Activated CD4-positive, alpha-beta T cell treated with anti-CD3 and anti-CD28 coated beads, Interleukin-2, Interleukin-4, amounts not matched to agents 100 ng/mL and 50 ng/mL, durations not matched to agents 16 hours and 8 hours (primary cell): Measurements from ENCODE around the gene TCF12.
A peak's percentile ranks its signal among the peaks of the same experiment; 100 is the strongest.
"Not testable (repeated sequence)": the region's sequence is repeated elsewhere in the genome, so short reads cannot be mapped to it uniquely, and the experiment has no call there.

ENCODE experiments used
- DNase-seq: peaks from one replicate; pipeline ENCODE4 v3.0.0-alpha.2; 2020; ENCODE audit warnings: low spot score

TCF12 gene

DNA sequence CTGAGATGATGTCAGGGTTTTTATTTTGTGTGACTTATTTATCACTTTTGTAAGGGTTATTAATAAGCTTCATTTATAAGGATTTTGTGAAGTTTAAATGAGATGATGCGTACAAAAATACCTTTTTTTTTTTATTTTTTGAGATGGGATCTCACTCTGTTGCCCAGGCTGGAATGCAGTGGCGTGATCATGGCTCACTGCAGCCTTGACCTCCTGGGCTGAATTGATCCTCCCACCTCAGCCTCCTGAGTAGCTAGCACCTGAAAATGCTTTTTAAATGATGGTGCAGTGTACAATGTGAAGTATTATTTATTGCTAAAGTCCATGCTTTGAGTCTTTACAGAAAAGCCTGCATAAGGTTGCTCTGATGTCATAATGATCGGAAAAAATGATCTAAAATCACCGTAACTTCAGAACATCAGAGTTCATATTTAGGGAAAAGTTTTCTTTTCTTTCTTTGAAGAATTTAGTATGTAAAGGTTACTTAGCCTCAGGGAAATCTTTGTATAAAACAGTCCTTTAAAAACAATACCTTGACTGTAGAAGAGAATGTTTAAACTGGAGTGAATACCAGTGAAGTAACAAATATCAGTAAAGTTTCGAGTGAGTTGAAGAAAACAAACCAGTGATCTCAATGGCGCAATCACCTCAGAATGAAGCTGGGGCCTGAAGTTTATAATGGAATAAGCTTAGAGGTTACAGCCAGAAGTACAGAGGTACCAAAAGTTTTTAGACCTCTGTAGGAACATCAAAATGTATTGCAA is 29.7 kb downstream of the TCF12 start:
- no peak for DNase-seq

DNA sequence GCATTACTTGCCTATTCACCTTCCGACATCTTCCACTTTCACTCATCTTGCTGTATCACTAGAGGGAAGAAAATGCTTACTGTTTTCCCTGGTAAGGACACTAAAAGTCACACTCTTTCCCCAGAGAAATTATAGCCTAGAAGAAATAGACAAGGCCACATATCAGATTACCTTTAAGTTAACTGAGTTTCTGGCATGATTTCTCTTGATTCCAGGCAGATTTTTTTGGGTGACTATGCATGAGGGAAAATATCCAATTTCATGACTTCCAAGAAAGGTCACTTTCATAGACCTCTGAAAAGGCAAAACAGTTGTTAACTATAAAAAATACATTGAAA is 30.3 kb downstream of the TCF12 start:
- DNase-seq = no peak

DNA sequence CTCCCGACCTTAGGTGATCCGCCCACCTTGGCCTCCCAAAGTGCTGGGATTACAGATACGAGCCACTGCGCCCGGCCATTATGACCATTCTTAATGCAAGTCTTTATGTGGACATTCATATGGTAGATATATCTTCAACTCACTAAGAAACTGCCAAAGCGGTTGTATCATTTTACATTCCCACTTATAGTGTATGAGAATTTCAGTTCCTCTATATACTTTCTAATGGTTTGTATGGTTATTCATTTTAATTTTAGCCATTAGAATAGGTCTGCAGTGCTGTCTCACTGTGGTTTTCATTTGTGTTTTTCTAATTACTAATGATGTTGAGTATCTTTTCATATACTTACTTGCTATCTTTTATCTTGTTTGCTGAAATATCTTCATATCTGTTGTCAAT is 32.5 kb downstream of the TCF12 start:
- no peak for DNase-seq

DNA sequence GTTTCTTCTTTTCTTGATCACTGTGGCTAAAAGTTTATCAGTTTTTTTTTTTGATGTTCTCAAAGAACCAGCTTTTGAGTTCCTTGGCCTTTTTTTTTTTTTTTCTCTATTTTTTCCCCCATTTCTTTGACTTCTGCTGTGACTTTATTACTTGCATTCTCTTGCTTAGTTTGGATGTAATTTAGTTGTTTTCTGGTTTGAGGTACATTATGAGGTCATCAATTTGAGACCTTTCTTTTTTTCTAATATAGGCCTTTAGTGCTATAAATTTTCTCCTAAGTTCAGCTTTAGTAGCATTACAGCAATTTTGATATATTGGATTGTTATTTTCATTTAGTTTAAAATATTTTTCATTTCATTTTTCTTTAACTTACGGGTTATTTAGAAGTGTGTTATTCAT is 35.3 kb downstream of the TCF12 start:
- no peak for DNase-seq

DNA sequence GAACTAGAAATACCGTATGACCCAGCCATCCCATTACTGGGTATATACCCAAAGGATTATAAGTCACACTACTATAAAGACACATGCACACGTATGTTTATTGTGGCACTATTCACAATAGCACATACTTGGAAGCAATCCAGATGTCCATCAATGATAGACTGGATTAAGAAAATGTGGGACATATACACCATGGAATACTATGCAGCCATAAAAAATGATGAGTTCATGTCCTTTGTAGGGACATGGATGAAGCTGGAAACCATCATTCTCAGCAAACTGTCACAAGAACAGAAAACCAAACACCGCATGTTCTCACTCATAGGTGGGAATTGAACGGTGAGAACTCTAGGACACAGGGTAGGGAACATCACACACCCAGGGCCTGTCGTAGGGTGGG is 36.6 kb downstream of the TCF12 start:
- not testable (repeated sequence) for DNase-seq

DNA sequence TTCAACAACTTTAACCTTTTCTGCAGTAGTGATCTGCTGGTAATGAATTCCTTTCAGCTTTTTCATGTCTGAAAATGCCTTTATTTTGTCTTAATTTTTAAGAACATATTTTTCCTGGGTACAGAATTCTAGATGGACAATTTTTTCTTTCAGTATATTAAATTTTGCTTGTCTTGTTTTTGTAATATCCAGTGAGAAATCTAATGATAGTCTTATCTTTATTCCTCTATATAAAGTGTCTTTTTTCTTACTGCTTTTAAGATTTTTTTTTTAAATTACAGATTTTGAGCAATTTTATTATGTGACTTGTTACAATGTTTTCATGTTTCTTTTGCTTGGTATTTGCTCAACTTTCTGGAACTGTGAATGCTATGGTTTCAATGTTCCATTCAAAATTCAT is 38.1 kb downstream of the TCF12 start:
- no peak for DNase-seq

DNA sequence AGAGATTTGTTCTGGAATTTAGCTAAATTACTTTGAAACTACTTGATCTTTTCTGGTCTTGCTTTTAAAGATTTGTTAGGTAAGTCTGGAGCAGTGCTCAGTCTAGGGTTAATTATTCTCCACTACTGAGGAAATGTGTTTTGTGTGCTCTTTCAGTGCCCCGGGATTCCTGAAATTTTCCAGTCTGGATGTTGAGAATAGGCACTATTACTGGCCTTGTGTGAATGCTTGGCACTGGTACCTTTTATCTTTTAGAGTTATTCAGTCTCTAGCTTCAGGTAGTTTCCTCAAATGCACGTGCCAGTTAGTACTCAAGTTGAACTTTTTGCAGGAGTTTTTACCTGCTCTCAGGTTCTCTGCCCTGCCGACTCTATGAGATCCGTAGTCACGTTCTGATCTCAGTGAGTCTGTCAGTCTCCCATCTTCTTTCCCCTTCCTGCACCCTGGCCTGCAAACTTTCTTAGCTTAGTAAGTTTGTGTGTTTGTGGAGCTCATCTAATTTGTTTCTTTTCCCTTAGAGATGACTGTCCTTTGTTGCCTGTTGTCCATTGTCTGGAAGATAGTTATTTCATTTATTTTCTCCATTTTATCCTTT is 39.5 kb downstream of the TCF12 start:
- no peak for DNase-seq

- DNase-seq = peak; percentile 17
Measured at GRCh38 chr15:56959318-56959648, 40.8 kb downstream of the TCF12 start.

- no peak for DNase-seq
Measured at GRCh38 chr15:56960116-56960515, 41.7 kb downstream of the TCF12 start.

DNA sequence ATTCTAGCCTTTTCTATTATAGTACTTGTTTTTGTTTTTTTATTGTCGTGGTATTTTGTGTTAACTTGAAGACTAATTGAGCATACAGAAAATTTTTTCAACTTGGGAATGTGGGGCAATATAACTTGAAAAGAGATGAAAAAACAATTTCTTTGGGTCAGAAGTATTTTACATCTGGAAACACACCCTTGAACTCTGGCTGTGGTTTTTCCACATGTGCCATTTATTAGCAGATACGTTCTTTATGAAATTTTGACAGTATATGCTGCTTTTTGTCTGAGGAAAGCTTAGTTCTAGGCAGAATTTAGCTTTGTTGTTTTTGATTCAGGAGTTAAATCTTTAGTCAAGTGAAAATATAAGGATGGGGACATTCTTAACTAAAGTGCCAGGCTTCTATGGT is 44.7 kb downstream of the TCF12 start:
- DNase-seq = no peak

DNA sequence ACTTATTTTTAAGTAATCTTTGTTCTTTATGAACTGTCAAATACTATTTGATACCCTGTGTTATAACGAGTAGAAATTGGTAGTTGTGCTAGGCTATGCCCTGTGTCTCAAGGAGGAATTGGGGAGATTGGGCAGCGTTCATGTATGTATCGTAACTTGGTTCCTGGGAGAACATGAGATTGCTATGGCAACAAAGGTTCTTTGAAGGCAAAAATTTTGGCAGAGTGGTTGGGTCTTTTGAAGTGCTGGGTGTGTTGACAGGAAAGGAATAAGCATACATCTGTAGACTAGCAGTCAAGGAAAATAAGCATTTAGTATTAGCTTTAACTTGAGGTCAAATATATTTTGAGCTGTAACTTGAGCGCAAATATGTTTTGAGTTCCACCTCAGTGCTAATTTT is 45.3 kb downstream of the TCF12 start:
- no peak for DNase-seq

DNA sequence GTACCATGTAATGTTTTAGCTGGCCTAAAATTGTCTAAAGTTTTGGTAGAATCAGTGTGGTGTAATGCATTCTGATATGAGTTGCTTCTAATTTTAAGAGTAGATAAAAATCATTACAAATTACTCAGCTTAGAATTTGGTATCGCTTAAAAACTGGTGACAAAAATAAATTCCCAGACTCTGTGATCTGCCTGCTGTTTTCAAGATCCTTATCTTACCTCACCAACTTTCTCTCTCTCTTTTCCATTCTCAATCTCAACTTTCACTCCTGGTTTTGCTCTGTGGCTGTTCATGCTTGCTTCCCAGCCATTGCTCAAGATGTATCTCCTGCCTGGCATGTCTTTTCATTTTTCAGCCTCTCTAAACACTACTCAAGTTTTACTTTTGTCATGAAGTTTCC is 45.7 kb downstream of the TCF12 start:
- peak; percentile 19 for DNase-seq

DNA sequence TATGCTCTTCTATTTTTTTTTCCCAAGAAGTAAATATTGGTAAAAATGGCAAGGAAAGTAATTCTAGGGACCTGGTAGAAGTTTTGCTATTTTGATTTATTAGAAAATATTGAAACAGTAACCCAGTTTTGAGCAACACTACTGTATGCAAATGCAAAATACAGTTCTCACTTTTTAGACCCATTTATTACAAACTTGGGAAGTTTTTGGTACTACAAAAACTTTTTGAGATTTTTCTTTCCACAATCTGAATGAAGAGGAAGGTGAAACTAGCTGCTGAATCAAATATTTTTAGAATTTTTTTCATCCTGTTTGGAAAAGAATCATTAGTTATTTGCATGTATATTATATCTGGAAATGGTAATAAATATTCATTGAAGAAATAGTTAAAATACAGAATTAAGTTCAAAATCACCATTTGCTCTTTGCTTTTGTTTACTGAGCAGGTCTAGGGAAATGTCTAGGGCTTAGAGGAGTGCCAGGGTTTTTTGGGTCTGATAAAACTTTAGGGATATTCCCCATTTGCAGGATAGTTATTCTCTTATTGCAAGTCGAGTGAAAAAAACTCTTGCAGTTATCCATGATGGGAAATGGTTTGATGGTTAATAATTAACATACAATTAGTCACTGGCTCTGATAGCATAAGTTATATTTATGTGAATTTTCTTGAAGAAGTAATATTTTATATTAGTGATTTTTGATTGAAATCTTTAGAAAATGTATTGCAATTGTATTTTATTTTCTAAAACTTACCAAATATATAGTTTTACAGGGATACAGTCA is 47.0 kb downstream of the TCF12 start:
- DNase-seq = no peak

DNA sequence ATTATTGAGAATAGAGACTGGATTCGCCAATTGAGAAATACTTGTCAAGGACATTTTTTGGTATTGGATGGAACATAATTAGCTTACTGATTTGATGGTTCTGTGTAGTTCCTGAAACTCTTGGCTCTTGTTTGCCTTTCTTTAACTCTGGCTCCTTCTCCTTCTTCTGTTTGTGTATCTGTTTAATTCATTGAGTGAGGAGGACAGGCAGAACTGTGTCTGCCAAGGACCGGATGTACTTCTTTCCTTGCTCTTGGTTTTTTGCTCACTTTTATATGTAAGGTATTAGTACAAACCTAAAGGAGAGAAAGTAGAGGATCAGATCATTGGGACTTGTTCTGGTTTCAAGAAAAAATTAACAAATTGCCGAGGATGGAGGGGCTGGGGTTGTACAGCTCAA is 48.9 kb downstream of the TCF12 start:
- DNase-seq = no peak

DNA sequence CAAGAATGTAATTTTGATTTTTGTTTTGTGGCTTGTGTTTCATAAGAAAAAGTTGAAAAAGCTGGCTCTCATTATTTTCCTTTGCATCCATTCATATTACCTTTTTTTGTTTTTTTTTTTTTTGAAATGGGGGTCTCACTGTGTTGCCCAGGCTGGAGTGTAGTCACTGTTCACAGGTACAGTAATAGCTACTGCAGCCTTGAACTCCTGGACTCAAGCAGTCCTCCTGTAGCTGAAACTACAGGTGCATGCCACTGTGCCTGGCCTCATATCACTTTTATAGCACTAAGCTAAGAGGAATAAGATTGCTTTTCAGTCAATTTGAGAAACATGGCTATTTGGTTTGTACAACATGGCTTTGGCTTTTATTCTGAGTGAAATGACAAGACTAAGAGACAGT is 49.8 kb downstream of the TCF12 start:
- DNase-seq = no peak

- DNase-seq = no peak
Measured at GRCh38 chr15:56968821-56969220, 50.4 kb downstream of the TCF12 start.

GRCh38 chr15:56969265-56969895 is 50.9 kb downstream of the TCF12 start:
- no peak for DNase-seq

DNA sequence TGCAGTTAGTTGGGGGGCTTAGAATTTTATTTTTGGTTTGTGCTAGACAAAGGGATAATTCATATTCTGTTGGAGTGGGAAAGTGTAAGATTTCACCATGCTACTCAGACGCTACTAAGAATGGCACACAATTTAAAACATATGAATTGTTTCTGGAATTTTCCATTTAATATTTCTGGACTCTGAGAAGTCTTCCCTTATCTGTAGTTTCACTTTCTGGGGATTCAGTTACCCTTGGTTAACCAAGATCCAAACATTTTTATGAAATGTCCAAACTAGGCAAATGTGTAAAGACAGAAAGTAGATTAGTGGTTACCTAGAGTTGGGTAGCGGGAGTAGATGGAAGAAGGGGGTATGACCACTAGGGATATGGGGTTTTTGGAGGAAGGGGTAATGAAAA is 53.1 kb downstream of the TCF12 start:
- no peak for DNase-seq

- no peak for DNase-seq
Measured at GRCh38 chr15:56972016-56972415, 53.6 kb downstream of the TCF12 start.

- no peak for DNase-seq
Measured at GRCh38 chr15:56972426-56972825, 54.0 kb downstream of the TCF12 start.

- DNase-seq = no peak
Measured at GRCh38 chr15:56973463-56973862, 55.0 kb downstream of the TCF12 start.

- DNase-seq = no peak
Measured at GRCh38 chr15:56977232-56977631, 58.8 kb downstream of the TCF12 start.
